ENCODE results near the gene FCGR3B. TPM values are rescaled to one million over a fixed set of nuclear protein-coding genes. Genes with fewer than 3 reads are reported as not detected.
"Not testable (repeated sequence)": the region's sequence is repeated elsewhere in the genome, so short reads cannot be mapped to it uniquely, and the experiment has no call there.

The FCGR3B gene
- total RNA-seq, 1 experiment from 2014 or later = not detected

DNA sequence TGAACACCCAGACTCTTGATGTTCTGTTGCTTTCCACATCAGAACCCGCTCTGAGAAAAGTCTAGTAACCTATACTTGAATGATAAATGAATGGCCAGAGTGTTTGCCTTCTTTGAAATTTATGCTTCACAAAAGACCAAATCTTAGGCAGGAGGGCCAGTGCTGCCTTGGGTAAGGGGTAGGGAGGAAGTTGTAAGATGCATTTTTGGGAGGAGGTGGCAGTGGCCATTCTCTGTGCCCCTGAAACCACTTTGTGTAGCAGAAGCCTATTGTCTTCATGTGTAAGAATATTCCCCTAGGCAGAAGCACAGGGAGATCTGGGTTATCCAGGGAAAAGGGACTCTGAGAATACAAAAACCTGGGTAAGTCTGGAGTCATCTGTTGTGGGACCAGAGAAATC is 32.6 kb upstream of the FCGR3B start:
- H3K9me3 Mint-ChIP-seq (ENCODE audit: unreplicated experiment); H3K4me1 Mint-ChIP-seq (ENCODE audit: low read depth, unreplicated experiment); H3K36me3 Mint-ChIP-seq (ENCODE audit: insufficient read depth, unreplicated experiment); H3K27ac Mint-ChIP-seq (ENCODE audit: unreplicated experiment); H3K27me3 ChIP-seq (replicated peaks; ENCODE audit: control insufficient read depth, insufficient read depth, low read length); H3K27me3 Mint-ChIP-seq (ENCODE audit: insufficient read depth, unreplicated experiment); POLR2A ChIA-PET; CTCF ChIA-PET; DNase-seq; BruUV-seq (replicated peaks); H3K4me3 Mint-ChIP-seq (ENCODE audit: unreplicated experiment); H3K9me3 ChIP-seq; intact Hi-C loops (cut with micrococcal nuclease; ENCODE audit: unreplicated experiment); H3K4me1 ChIP-seq; H3K4me3 ChIP-seq (ENCODE audit: low read depth, low read length); H3K36me3 ChIP-seq (ENCODE audit: control insufficient read depth, insufficient read depth, low read length): not testable (repeated sequence)

DNA sequence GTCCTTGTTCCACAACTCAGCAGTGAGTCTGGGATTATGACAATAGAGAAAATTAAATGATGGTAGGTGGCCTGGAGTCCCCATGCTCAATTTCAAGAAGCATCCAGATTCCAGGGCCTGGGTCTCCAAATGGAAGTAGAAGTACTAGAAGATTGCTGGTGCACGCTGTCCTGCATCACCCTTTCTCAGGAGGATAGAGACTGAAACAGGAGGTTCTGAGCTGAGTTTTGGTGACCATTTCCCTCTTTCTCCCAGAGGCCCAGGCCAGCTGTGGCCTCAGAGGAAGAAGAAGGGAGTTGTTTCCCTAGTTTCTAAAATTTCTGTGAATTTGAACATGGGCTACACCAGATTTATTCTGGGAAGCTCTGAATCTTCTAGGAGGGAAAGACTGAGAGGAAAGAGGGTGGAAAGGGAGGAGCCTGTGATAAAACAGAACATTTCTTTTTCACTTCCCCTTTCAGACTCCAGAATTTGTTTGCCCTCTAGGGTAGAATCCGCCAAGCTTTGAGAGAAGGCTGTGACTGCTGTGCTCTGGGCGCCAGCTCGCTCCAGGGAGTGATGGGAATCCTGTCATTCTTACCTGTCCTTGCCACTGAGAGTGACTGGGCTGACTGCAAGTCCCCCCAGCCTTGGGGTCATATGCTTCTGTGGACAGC is 31.8 kb upstream of the FCGR3B start, which contains the start of gene FCGR2B:
Gene FCGR2B (plus strand): TSS at position 460 of the 656 bp plus-strand sequence. CDS start 99 bp downstream, at position 559.
- H3K4me3 Mint-ChIP-seq (ENCODE audit: unreplicated experiment); H3K36me3 ChIP-seq (ENCODE audit: control insufficient read depth, insufficient read depth, low read length); H3K27me3 Mint-ChIP-seq (ENCODE audit: insufficient read depth, unreplicated experiment); CTCF ChIA-PET; POLR2A ChIA-PET; H3K36me3 Mint-ChIP-seq (ENCODE audit: insufficient read depth, unreplicated experiment); H3K9me3 ChIP-seq; intact Hi-C loops (cut with micrococcal nuclease; ENCODE audit: unreplicated experiment); H3K4me1 ChIP-seq; H3K9me3 Mint-ChIP-seq (ENCODE audit: unreplicated experiment); DNase-seq; H3K27ac Mint-ChIP-seq (ENCODE audit: unreplicated experiment); H3K4me1 Mint-ChIP-seq (ENCODE audit: low read depth, unreplicated experiment); BruUV-seq (replicated peaks); H3K4me3 ChIP-seq (ENCODE audit: low read depth, low read length); H3K27me3 ChIP-seq (replicated peaks; ENCODE audit: control insufficient read depth, insufficient read depth, low read length): not testable (repeated sequence)

DNA sequence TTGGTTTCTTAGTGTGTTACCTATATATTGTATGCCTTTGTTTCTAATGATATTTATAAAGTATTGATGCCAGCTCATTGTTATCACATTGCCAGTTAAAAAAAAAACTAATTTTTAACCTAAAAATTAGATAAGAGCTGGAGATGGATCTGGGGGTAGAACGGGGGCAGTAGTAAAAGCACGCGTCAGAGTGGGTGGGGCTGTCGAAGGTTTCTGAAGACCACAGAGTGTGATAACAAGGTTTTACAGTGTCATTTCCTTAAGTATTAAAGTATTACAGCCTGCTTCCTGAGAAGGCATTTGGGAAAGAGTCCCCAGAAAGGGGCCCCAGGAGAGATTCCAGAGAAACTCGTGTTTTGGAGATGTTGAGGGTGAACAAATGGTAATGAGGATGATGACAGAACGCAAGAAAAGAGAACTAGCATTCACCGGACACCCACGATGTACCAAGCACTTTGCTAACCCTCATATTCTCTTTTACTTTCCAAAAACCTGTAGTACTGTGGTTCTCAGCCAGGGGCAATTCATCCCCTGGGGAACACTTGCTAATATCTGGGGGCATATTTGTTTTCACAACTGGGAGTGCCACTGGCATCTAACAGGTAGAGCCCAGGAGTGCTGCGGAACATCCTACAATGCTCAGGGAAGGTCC is 30.8 kb upstream of the FCGR3B start:
- H3K4me1 ChIP-seq; H3K27me3 ChIP-seq (replicated peaks; ENCODE audit: control insufficient read depth, insufficient read depth, low read length); H3K36me3 Mint-ChIP-seq (ENCODE audit: insufficient read depth, unreplicated experiment); intact Hi-C loops (cut with micrococcal nuclease; ENCODE audit: unreplicated experiment); H3K27me3 Mint-ChIP-seq (ENCODE audit: insufficient read depth, unreplicated experiment); H3K27ac Mint-ChIP-seq (ENCODE audit: unreplicated experiment); H3K9me3 ChIP-seq; POLR2A ChIA-PET; DNase-seq; H3K36me3 ChIP-seq (ENCODE audit: control insufficient read depth, insufficient read depth, low read length); CTCF ChIA-PET; H3K4me3 ChIP-seq (ENCODE audit: low read depth, low read length); BruUV-seq (replicated peaks); H3K4me3 Mint-ChIP-seq (ENCODE audit: unreplicated experiment); H3K4me1 Mint-ChIP-seq (ENCODE audit: low read depth, unreplicated experiment); H3K9me3 Mint-ChIP-seq (ENCODE audit: unreplicated experiment): not testable (repeated sequence)

DNA sequence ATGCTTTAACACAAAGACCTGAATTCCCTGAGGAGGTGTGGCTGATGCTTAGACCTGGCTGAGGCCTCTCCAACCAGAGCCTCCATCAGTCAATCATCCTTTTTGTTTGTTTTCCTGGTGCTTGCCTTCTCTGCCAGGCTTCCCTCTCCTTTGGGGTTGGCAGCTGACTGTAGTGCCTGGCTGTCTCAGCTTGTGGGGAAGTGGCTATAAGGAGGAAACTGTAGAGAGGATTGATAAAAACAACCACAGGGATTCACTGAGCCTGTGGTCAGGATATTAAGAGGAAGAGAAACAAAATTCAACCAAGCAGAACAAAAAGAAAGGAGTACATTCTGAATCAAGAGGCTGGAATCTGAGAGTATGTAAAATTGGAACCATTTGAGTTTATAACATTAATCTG is 27.5 kb upstream of the FCGR3B start:
- intact Hi-C loops (cut with micrococcal nuclease; ENCODE audit: unreplicated experiment); BruUV-seq (replicated peaks); H3K4me1 Mint-ChIP-seq (ENCODE audit: low read depth, unreplicated experiment); H3K4me1 ChIP-seq; H3K36me3 Mint-ChIP-seq (ENCODE audit: insufficient read depth, unreplicated experiment); H3K27ac Mint-ChIP-seq (ENCODE audit: unreplicated experiment); CTCF ChIA-PET; H3K4me3 Mint-ChIP-seq (ENCODE audit: unreplicated experiment); H3K4me3 ChIP-seq (ENCODE audit: low read depth, low read length); H3K27me3 Mint-ChIP-seq (ENCODE audit: insufficient read depth, unreplicated experiment); H3K36me3 ChIP-seq (ENCODE audit: control insufficient read depth, insufficient read depth, low read length); H3K9me3 ChIP-seq; DNase-seq; POLR2A ChIA-PET; H3K9me3 Mint-ChIP-seq (ENCODE audit: unreplicated experiment); H3K27me3 ChIP-seq (replicated peaks; ENCODE audit: control insufficient read depth, insufficient read depth, low read length): not testable (repeated sequence)

DNA sequence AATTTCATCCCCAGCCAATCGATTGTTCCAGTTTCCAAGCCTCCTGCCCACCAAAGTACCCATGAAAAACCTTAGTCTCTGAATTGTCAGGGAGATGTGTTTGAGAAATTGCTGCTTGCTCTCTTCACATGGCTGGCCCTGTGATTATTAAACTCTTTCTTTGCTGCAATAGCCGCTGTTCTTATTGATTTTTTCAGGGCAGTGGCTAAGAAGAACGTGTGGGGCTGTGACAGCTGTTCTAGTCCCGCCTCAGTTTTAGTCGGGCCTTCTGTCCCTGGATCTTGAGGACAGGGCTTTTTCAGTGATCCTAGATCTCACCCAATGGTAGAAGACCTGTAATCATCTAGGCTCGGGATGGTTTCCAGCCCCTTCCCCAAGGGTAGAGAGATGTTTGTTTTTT is 23.0 kb upstream of the FCGR3B start:
- peaks cover 12% of the 10 kb centered on the region for H3K27me3 Mint-ChIP-seq (ENCODE audit: insufficient read depth, unreplicated experiment)
- H3K4me1 ChIP-seq; H3K4me3 Mint-ChIP-seq (ENCODE audit: unreplicated experiment); H3K9me3 Mint-ChIP-seq (ENCODE audit: unreplicated experiment); H3K4me1 Mint-ChIP-seq (ENCODE audit: low read depth, unreplicated experiment); H3K4me3 ChIP-seq (ENCODE audit: low read depth, low read length); H3K27me3 ChIP-seq (replicated peaks; ENCODE audit: control insufficient read depth, insufficient read depth, low read length); BruUV-seq (replicated peaks); H3K36me3 ChIP-seq (ENCODE audit: control insufficient read depth, insufficient read depth, low read length); POLR2A ChIA-PET; H3K27ac Mint-ChIP-seq (ENCODE audit: unreplicated experiment); intact Hi-C loops (cut with micrococcal nuclease; ENCODE audit: unreplicated experiment); H3K9me3 ChIP-seq; H3K36me3 Mint-ChIP-seq (ENCODE audit: insufficient read depth, unreplicated experiment); CTCF ChIA-PET; DNase-seq: not testable (repeated sequence)

- CTCF ChIA-PET; H3K36me3 Mint-ChIP-seq (ENCODE audit: insufficient read depth, unreplicated experiment); H3K9me3 ChIP-seq; H3K9me3 Mint-ChIP-seq (ENCODE audit: unreplicated experiment); H3K4me3 ChIP-seq (ENCODE audit: low read depth, low read length); POLR2A ChIA-PET; H3K27me3 ChIP-seq (replicated peaks; ENCODE audit: control insufficient read depth, insufficient read depth, low read length); intact Hi-C loops (cut with micrococcal nuclease; ENCODE audit: unreplicated experiment); H3K4me1 Mint-ChIP-seq (ENCODE audit: low read depth, unreplicated experiment); H3K4me1 ChIP-seq; H3K36me3 ChIP-seq (ENCODE audit: control insufficient read depth, insufficient read depth, low read length); BruUV-seq (replicated peaks); H3K4me3 Mint-ChIP-seq (ENCODE audit: unreplicated experiment); H3K27ac Mint-ChIP-seq (ENCODE audit: unreplicated experiment); DNase-seq: not testable (repeated sequence)
- H3K27me3 Mint-ChIP-seq (ENCODE audit: insufficient read depth, unreplicated experiment) = peaks cover 12% of the 10 kb centered on the region
Measured at GRCh38 chr1:161653541-161653940, 22.6 kb upstream of the FCGR3B start.

All from Caco-2 (cell line).